ENCODE results near the gene PPIF.

DNA sequence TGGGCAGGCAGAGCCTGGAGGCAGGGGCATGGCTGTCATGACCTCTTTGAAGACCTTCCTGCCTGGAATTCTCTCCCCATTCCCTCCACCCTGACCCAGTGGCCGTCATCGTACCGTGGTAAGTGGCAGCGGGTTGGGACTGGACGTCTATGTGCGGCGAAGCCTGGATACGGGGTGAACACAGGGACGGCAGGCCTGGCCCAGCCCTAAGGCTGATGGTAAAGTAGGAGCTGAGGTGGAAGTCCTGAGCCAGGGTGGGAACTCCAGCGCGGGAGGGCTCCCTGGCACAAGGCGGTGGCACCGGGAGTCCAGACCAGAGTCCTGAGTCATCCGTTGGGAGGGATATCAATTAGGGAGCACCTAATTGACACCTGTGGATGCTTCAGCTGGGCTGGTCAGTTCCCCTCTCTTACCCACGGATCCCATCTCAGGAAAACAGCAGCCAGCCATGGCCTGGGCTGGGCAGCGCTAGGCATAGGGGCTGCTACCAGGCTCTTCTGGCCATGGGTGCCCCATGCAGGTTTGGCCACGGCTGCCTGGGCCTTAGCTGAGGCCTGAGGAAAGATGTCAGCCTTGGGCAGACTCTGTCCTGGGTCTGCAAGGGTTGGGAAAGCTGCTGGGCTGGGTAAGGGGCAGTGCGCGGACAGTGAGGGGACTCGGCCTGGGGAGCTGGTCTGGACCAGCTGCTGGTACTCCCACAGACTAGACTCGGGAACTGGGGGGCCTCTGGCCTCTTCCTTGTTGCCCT is 3.3 kb downstream of the PPIF start:
- TF ChIP-seq ELF4 (IDR thresholded peaks at IDR 0.05) = no peak
- no peak for TF ChIP-seq SP1 (IDR thresholded peaks at IDR 0.05)
- no peak for TF ChIP-seq HDGF (IDR thresholded peaks at IDR 0.05; ENCODE audit: borderline replicate concordance)
- TF ChIP-seq BHLHE40 (IDR thresholded peaks at IDR 0.05; ENCODE audit: borderline replicate concordance) = no peak
- TF ChIP-seq TARDBP (IDR thresholded peaks at IDR 0.05) = no peak
- no peak for TF ChIP-seq ZNF384 (IDR thresholded peaks at IDR 0.05)
- TF ChIP-seq FOXM1 (IDR thresholded peaks at IDR 0.05; ENCODE audit: borderline replicate concordance) = no peak
- no peak for TF ChIP-seq SUZ12 (IDR thresholded peaks at IDR 0.05)
